SJSA1 (cell line): Measurements from ENCODE around the gene ITGBL1. TPM values are rescaled to one million over a fixed set of nuclear protein-coding genes. Genes with fewer than 3 reads are reported as not detected.

Experiments used
- DNase-seq, 2 experiments: peaks; one replicate each; pipeline ENCODE4 v3.0.0-alpha.2; 2015 to 2020; ENCODE audit warnings: low spot score in 2 of 2, low read depth in 1 of 2
- H3K27ac ChIP-seq: fragments of 250-450 bp; sonication (Bioruptor Pico); 2 replicates; pipeline ENCODE4 v1.5.1; 2020; ENCODE audit warnings: mild to moderate bottlenecking, moderate library complexity
- H3K27me3 ChIP-seq: fragments of 250-450 bp; sonication (Bioruptor Pico); replicated peaks from 2 replicates; pipeline ENCODE4 v1.5.1; 2020; ENCODE audit warnings: mild to moderate bottlenecking, moderate library complexity
- H3K36me3 ChIP-seq: fragments of 250-450 bp; sonication (Bioruptor Pico); 2 replicates; pipeline ENCODE4 v1.5.1; 2020; ENCODE audit warnings: mild to moderate bottlenecking
- H3K4me1 ChIP-seq: fragments of 250-450 bp; sonication (Bioruptor Pico); replicated peaks from 2 replicates; pipeline ENCODE4 v1.6.1; 2021; ENCODE audit warnings: mild to moderate bottlenecking
- H3K4me3 ChIP-seq: fragments of 250-450 bp; sonication (Bioruptor Pico); 2 replicates; pipeline ENCODE4 v1.5.1; 2020; ENCODE audit warnings: mild to moderate bottlenecking
- H3K9me3 ChIP-seq: fragments of 250-450 bp; sonication (Bioruptor Pico); replicated peaks from 2 replicates; pipeline ENCODE4 v1.5.1; 2020; ENCODE audit warnings: mild to moderate bottlenecking
- total RNA-seq: library from RNA; depleted of rRNA; stranded (reverse); fragments of >200 nt; shearing (Covaris generic); gene quantifications from 2 replicates; pipeline ENCODE4 v1.2.3, GENCODE V29; 2014

Gene ITGBL1
- total RNA-seq, 1 experiment from 2014 or later: 63.3 TPM

DNA sequence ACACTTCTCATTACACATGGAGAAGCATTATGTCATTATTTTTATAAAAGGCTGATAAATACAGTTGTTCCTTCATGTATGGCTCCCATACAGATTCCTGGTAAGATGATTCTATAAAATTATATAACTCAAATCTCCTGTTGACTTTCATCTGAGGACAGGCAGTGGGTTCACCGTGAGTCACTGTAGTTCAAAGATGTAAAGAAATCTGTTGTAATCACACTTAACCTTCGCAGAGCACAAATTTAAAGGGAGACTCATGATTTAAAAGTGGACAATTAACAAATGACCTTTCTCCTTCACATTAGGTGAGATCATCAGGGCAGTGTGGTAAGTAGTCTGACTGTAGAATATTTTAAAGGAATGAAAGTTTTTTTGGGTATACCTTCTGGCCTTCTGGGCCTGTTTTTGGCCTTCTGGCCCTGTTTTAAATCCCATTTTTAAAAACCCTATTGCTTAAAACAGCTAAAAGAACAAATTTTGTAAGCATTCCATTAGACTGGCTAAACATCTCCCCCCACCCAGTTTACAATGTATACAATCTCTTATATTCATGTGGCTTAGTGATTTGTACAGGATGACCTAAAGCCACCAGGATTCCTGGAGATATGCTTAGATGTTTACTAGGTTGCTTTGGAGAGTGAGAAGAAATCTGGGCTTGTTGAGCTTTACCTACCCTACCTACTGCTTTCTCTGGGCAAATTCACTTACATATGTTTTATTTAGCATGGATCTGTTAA is 171.2 kb downstream of the ITGBL1 start:
- H3K4me3 ChIP-seq: no peak overlapping the region

DNA sequence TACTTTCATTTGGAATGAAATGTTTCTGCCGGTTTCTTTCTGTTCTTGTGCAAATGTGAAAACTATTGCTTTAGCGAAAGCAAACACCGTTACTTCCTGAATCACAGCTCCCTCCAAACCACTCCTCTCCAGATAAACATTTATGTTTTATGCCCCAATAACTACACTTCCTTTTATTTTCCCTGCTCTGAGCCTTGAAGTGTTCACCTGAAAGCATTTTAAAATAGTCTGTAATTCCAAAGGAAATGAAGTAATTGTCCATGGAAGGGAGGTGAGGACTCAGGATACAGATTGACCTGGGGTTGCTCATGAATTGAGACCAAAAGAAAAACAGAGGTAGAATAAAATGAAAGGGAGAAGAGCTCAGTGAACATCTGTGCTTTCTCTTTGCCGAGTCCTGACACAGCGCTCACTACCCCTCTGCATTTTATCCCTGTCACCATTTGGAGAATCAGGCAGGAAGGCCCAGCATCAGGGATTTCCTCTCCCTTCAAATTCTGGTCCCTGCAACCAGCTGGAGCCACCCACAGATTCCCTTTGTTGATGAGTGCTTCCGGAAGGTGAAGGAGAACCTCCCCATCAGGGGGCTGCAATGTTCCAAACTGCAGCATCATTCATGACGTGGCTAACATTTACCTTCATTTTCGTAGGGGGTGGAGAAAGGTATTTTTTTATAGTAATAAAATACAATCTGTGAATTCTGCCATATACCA is 171.9 kb downstream of the ITGBL1 start:
- no peak overlapping the region for H3K4me3 ChIP-seq

More for the DNA sequence above, 171.2 kb downstream of the ITGBL1 start:
- Histone ChIP-seq H3K27ac (peak overlapping the region; percentile 61), H3K36me3 (no peaks in the 10 kb centered on the region), H3K4me1 (peaks cover 19% of the 10 kb centered on the region), H3K27me3 (no peaks in the 10 kb centered on the region), H3K9me3 (no peaks in the 10 kb centered on the region)
- DNase-seq: peak in 1 of 2 experiments; percentile 17

DNA sequence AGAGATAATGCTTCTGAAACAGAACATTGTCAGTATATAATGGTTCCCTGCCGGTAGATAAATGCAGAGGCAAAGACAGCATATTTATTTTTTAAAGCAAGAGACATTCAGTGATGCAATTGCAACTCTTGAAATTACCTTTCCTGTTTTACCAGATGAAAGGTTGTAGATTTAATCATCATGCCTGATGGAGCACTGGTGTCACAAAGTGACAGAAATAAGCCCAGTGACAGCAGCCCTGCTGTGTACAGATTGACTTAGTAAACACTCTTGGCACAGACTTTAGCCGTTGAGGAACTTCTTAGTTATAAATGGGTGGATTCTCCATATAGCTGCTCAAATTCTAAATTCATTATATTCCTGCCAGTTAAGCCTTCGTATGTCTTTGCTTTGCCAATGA is 172.5 kb downstream of the ITGBL1 start:
- Histone ChIP-seq H3K4me3 (no peak overlapping the region), H3K4me1 (peaks cover 19% of the 10 kb centered on the region), H3K36me3 (no peaks in the 10 kb centered on the region), H3K27ac (no peak overlapping the region), H3K27me3 (no peaks in the 10 kb centered on the region), H3K9me3 (no peaks in the 10 kb centered on the region)
- DNase-seq: no peak

More for the DNA sequence above, 171.9 kb downstream of the ITGBL1 start:
- peaks cover 19% of the 10 kb centered on the region for H3K4me1 ChIP-seq
- DNase-seq: peak in 1 of 2 experiments; percentile 38
- no peaks in the 10 kb centered on the region for H3K27me3 ChIP-seq
- no peaks in the 10 kb centered on the region for H3K36me3 ChIP-seq
- H3K9me3 ChIP-seq: no peaks in the 10 kb centered on the region
- peak overlapping the region; percentile 61 for H3K27ac ChIP-seq

DNA sequence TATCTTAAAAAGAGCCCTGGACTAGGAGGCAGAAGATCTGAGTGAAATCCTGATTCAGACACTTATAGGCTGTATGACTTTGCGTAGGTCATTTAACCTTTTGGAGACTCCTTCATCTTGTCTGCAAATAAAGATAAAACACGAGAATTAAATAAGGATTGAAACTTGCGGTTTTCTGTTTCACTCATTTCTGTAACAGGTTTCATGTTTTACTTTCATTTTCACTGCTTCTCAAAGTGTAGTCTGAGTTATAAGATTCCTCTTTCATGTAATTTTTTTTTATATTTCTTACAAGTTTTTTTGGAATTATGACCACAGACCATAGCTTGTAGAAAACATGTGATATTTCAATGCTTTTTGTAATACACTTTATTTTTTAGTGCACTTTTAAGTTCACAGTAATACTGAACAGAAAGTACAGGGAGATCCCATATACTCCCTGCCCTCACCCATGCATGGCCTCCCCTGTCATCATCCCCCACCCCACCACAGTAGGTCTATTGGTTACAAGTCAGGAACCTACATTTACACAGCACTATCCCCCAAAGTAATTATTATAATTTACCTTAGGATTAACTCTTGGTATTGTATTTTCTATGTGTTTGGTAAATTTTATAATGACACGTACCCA is 174.6 kb downstream of the ITGBL1 start:
- Histone ChIP-seq H3K27ac (peak overlapping the region; percentile 20), H3K9me3 (no peaks in the 10 kb centered on the region), H3K4me3 (peak overlapping the region; percentile 17), H3K27me3 (no peaks in the 10 kb centered on the region), H3K36me3 (no peaks in the 10 kb centered on the region), H3K4me1 (peaks cover 19% of the 10 kb centered on the region)
- peak in 1 of 2 experiments; percentile 32 for DNase-seq

DNA sequence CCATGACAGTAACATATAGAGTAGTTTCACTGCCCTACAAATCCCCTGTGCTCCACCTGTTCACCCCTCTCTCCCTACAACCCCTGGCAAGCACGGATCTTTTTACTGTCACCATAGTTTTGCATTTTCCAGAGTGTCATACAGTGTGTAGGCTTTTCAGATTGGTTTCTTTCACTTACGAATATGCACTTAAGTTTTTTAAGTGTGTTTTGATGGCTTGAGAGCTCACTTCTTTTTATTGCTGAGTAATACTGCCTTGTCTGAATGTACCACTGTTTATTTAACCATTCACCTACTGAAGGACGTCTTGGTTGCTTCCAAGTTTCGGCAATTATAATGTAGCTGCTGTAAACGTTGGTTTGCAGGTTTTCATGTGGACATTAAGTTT is 175.1 kb downstream of the ITGBL1 start:
- Histone ChIP-seq H3K27ac (peak overlapping the region; percentile 20), H3K27me3 (no peaks in the 10 kb centered on the region), H3K36me3 (no peaks in the 10 kb centered on the region), H3K4me1 (peaks cover 19% of the 10 kb centered on the region), H3K4me3 (peak overlapping the region; percentile 17), H3K9me3 (no peaks in the 10 kb centered on the region)
- DNase-seq: peak in 1 of 2 experiments; percentile 27

- Histone ChIP-seq H3K27me3 (no peaks in the 10 kb centered on the region), H3K9me3 (no peaks in the 10 kb centered on the region), H3K4me3 (no peak overlapping the region), H3K27ac (no peak overlapping the region), H3K4me1 (peaks cover 12% of the 10 kb centered on the region), H3K36me3 (no peaks in the 10 kb centered on the region)
- no peak for DNase-seq
Observed at GRCh38 chr13:101628900-101629299, 176.4 kb downstream of the ITGBL1 start.

- H3K9me3 ChIP-seq: no peaks in the 10 kb centered on the region
- H3K4me3 ChIP-seq: no peak overlapping the region
- H3K27ac ChIP-seq: no peak overlapping the region
- no peak for DNase-seq
- H3K36me3 ChIP-seq: no peaks in the 10 kb centered on the region
- no peaks in the 10 kb centered on the region for H3K27me3 ChIP-seq
- peaks cover 5% of the 10 kb centered on the region; the same call in 1 of the 2 replicates for H3K4me1 ChIP-seq
Observed at GRCh38 chr13:101631395-101631794, 178.9 kb downstream of the ITGBL1 start.

DNA sequence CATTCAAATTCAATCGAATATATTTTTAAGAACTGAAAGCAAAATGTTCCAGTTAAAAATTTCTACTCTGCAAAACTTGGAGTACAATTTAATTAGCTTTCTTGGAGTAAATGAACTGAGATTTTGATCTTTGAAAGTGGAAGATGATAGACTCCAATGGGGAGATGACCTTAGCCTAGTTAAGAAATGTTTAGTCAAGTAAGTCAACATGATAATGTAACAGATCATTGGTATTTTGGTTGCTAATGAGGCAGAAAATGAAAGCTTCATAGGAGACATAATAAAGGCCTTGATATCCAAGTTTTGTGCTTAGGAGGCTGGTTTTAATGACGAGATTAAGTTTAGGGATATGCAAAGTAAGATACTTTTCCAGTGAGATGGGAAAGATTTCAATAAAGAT is 181.7 kb downstream of the ITGBL1 start:
- Histone ChIP-seq H3K27me3 (no peaks in the 10 kb centered on the region), H3K4me1 (no peaks in the 10 kb centered on the region), H3K9me3 (no peaks in the 10 kb centered on the region), H3K27ac (no peak overlapping the region), H3K4me3 (no peak overlapping the region), H3K36me3 (no peaks in the 10 kb centered on the region)
- DNase-seq: no peak

- Histone ChIP-seq H3K27me3 (no peaks in the 10 kb centered on the region), H3K36me3 (no peaks in the 10 kb centered on the region), H3K4me3 (no peak overlapping the region), H3K4me1 (peaks cover 17% of the 10 kb centered on the region), H3K27ac (0 out of 2 replicates have a peak overlapping the region, but pooled peaks have one; percentile 57), H3K9me3 (no peaks in the 10 kb centered on the region)
- DNase-seq: no peak
Observed at GRCh38 chr13:101639711-101640110, 187.2 kb downstream of the ITGBL1 start.

GRCh38 chr13:101640788-101641400 is 188.4 kb downstream of the ITGBL1 start:
- no peaks in the 10 kb centered on the region for H3K27me3 ChIP-seq
- no peaks in the 10 kb centered on the region for H3K9me3 ChIP-seq
- H3K4me1 ChIP-seq: peaks cover 17% of the 10 kb centered on the region
- DNase-seq: peak in 1 of 2 experiments; percentile 71
- peak overlapping the region; percentile 57 for H3K27ac ChIP-seq
- H3K4me3 ChIP-seq: no peak overlapping the region
- H3K36me3 ChIP-seq: no peaks in the 10 kb centered on the region

GRCh38 chr13:101645871-101646270 is 193.4 kb downstream of the ITGBL1 start:
- no peaks in the 10 kb centered on the region for H3K36me3 ChIP-seq
- H3K27me3 ChIP-seq: no peaks in the 10 kb centered on the region
- no peak overlapping the region for H3K4me3 ChIP-seq
- no peak overlapping the region for H3K27ac ChIP-seq
- DNase-seq: no peak
- H3K4me1 ChIP-seq: peaks cover 4% of the 10 kb centered on the region
- no peaks in the 10 kb centered on the region for H3K9me3 ChIP-seq

DNA sequence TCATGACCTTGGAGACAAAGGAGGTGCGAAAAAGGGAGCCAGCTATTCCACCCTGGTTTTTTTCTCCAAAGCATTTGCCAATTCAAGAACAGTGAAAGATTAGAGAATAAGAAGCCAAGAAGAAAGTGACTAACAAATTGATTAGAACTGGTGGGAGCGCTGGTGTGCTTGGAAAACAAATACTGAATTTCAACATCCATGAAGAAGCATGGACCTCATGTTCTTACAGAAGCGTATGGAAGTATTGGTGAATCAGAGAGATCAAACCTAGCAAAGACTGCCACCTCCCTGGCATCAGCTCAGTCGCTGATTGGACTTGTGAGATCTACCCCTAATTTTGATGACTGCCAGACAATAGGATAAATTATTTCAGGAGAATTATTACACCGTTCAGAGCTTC is 195.3 kb downstream of the ITGBL1 start:
- no peaks in the 10 kb centered on the region for H3K36me3 ChIP-seq
- no peaks in the 10 kb centered on the region; the same call in 1 of the 2 replicates for H3K4me1 ChIP-seq
- no peak for DNase-seq
- H3K4me3 ChIP-seq: no peak overlapping the region
- H3K27me3 ChIP-seq: no peaks in the 10 kb centered on the region
- H3K9me3 ChIP-seq: no peaks in the 10 kb centered on the region
- H3K27ac ChIP-seq: no peak overlapping the region

DNA sequence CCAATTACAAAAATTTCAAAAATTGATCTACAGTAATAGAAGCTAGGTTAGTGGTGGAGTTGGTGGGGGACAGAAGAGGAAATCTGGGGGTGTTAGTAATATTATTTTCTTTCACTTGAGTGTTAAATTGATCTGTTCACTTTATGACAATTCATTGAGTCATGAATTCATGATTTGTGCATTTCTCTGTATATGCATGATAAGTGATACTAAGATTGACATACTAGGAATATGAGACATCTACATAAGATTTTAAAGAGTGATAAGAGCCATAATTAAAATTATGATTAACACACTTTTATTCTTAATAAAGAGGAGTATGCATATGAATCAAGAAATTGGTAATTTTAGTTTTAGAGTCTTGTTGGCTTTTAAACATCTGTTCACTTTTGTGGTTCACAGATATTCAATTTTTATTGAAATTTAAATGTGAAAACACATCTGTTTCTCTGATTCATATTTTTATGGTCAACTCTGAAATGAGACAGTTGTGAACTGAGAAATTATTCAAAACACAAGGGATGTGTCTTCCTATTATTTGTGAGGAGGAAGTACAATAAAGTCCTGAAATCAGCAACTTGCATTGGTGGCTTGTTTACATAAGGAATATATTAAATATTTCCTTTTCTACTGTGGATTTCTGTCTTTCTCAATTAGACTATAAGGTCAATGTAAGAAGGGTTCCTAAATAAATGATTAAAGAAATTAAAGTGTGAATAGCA is 196.5 kb downstream of the ITGBL1 start:
- no peak for DNase-seq
- H3K4me1 ChIP-seq: no peaks in the 10 kb centered on the region; the same call in 1 of the 2 replicates
- H3K27me3 ChIP-seq: no peaks in the 10 kb centered on the region
- no peak overlapping the region for H3K4me3 ChIP-seq
- H3K9me3 ChIP-seq: no peaks in the 10 kb centered on the region
- no peak overlapping the region for H3K27ac ChIP-seq
- no peaks in the 10 kb centered on the region for H3K36me3 ChIP-seq
